Right atrium auricular region (tissue), 2 donors: ENCODE results near the gene HSH2D. TPM values are rescaled to one million over a fixed set of nuclear protein-coding genes. Genes with fewer than 3 reads are reported as not detected.
A peak's percentile ranks its signal among the peaks of the same experiment; 100 is the strongest.

ENCODE experiments used
- DNase-seq: peaks from one replicate; pipeline ENCODE4 v3.0.0-alpha.2; 2019; ENCODE audit warnings: low spot score
- H3K27ac ChIP-seq, 2 donors: fragments of 200-600 bp; sonication (generic); 1 replicate in 1 of 2; 2 replicates in 1 of 2; pipeline ENCODE4 v1.5.1; 2016 to 2019
- H3K27me3 ChIP-seq, 2 donors: fragments of 200-600 bp; sonication (generic); one replicate each; pipeline versions ENCODE4 v1.5.1 to v1.6.0; 2017 to 2019
- H3K36me3 ChIP-seq: fragments of 200-600 bp; sonication (generic); one replicate; pipeline ENCODE4 v1.5.1; 2016
- H3K4me1 ChIP-seq, 2 donors: fragments of 200-600 bp; sonication (generic); one replicate each; pipeline versions ENCODE4 v1.5.1 to v1.6.0; 2017 to 2019
- H3K4me3 ChIP-seq, 2 donors: fragments of 200-600 bp; sonication (generic); 1 replicate in 1 of 2; 2 replicates in 1 of 2; pipeline ENCODE4 v1.5.1; 2017 to 2019; ENCODE audit warnings: mild to moderate bottlenecking in 1 of 2, moderate library complexity in 1 of 2
- H3K9me3 ChIP-seq, 2 donors: fragments of 200-600 bp; sonication (generic); one replicate each; pipeline ENCODE4 v1.5.1; 2019
- CTCF ChIP-seq, 2 donors: fragments of 200-600 bp; sonication (generic); IDR thresholded peaks; one replicate each; pipeline ENCODE4 v1.5.1; 2019; ENCODE audit warnings: antibody characterized with exemption in 2 of 2
- total RNA-seq, 2 donors: library from RNA; depleted of rRNA; stranded (reverse); fragments of >200 nt; gene quantifications; one replicate each; pipeline ENCODE4 v1.1.0, GENCODE V29; 2016

The HSH2D gene
- total RNA-seq, 2 donors from 2014 or later, result 1.1 TPM; not detected in 1

GRCh38 chr19:16185123-16185767, 41.8 kb downstream of the HSH2D start, which contains the start of gene FAM32A:
Gene FAM32A, plus strand, starts transcription at chr19:16185410. Its CDS starts 33 bp downstream, at chr19:16185443.
- H3K27ac ChIP-seq, result peak within 1 kb of the TSS; percentile 79 to 81
- H3K9me3 ChIP-seq, result no peaks in the 10 kb centered on the region
- TF ChIP-seq CTCF (IDR thresholded peaks at IDR 0.05), result peak; percentile 24 to 46
- peak; percentile 100 for DNase-seq
- peaks cover 0 to 23% of the 10 kb centered on the region in 2 donors for H3K4me1 ChIP-seq
- H3K27me3 ChIP-seq, result no peaks in the 10 kb centered on the region
- peaks cover 6% of the 10 kb centered on the region for H3K36me3 ChIP-seq
- peak within 1 kb of the TSS; percentile 82 to 98 for H3K4me3 ChIP-seq

- H3K4me1 ChIP-seq, result peaks cover 0 to 23% of the 10 kb centered on the region in 2 donors
- H3K4me3 ChIP-seq, result peak overlapping the region; percentile 82 to 98
- H3K36me3 ChIP-seq, result peaks cover 11% of the 10 kb centered on the region
- no peaks in the 10 kb centered on the region for H3K27me3 ChIP-seq
- DNase-seq, result no peak
- peak in 1 of 2 donors; percentile 37 for TF ChIP-seq CTCF (IDR thresholded peaks at IDR 0.05)
- no peaks in the 10 kb centered on the region for H3K9me3 ChIP-seq
- peak overlapping the region; percentile 79 to 81 for H3K27ac ChIP-seq
These were observed 42.3 kb downstream of the HSH2D start for GRCh38 chr19:16185768-16186123.

- peaks cover 33% of the 10 kb centered on the region for H3K36me3 ChIP-seq
- DNase-seq, result no peak
- no peak for TF ChIP-seq CTCF (IDR thresholded peaks at IDR 0.05)
- no peak overlapping the region for H3K4me3 ChIP-seq
- no peak overlapping the region for H3K27ac ChIP-seq
- peaks cover 0 to 16% of the 10 kb centered on the region in 2 donors for H3K4me1 ChIP-seq
- no peaks in the 10 kb centered on the region for H3K27me3 ChIP-seq
- H3K9me3 ChIP-seq, result no peaks in the 10 kb centered on the region
These were observed 45.0 kb downstream of the HSH2D start for GRCh38 chr19:16188521-16188920.

- H3K9me3 ChIP-seq, result no peaks in the 10 kb centered on the region
- no peaks in the 10 kb centered on the region for H3K27me3 ChIP-seq
- peaks cover 0 to 13% of the 10 kb centered on the region in 2 donors for H3K4me1 ChIP-seq
- no peak overlapping the region for H3K4me3 ChIP-seq
- no peak for DNase-seq
- TF ChIP-seq CTCF (IDR thresholded peaks at IDR 0.05), result no peak
- peaks cover 33% of the 10 kb centered on the region for H3K36me3 ChIP-seq
- H3K27ac ChIP-seq, result no peak overlapping the region
These were observed 46.7 kb downstream of the HSH2D start for GRCh38 chr19:16190198-16190597.

GRCh38 chr19:16190736-16191135, 47.3 kb downstream of the HSH2D start:
- peaks cover 33% of the 10 kb centered on the region for H3K36me3 ChIP-seq
- no peak for TF ChIP-seq CTCF (IDR thresholded peaks at IDR 0.05)
- peaks cover 0 to 11% of the 10 kb centered on the region in 2 donors for H3K4me1 ChIP-seq
- DNase-seq, result no peak
- H3K27ac ChIP-seq, result no peak overlapping the region
- H3K4me3 ChIP-seq, result no peak overlapping the region
- no peaks in the 10 kb centered on the region for H3K27me3 ChIP-seq
- H3K9me3 ChIP-seq, result no peaks in the 10 kb centered on the region
